Thymus (tissue), 11 donors: ENCODE results near the gene MTMR11. TPM values are rescaled to one million over a fixed set of nuclear protein-coding genes. Genes with fewer than 3 reads are reported as not detected.
"Not testable (repeated sequence)": the region's sequence is repeated elsewhere in the genome, so short reads cannot be mapped to it uniquely, and the experiment has no call there.

Experiments
- DNase-seq, 9 donors: peaks; one replicate each; pipeline ENCODE4 v3.0.0-alpha.2; 2013; ENCODE audit warnings: low spot score in 9 of 9, low read depth in 6 of 9, missing footprints in 1 of 9
- H3K27ac ChIP-seq, 2 donors: one replicate each; pipeline ENCODE4 v1.5.1; 2013; ENCODE audit warnings: control low read depth in 1 of 2, low read depth in 1 of 2, low read length in 1 of 2, mild to moderate bottlenecking in 1 of 2, moderate library complexity in 1 of 2
- H3K27me3 ChIP-seq, 2 donors: one replicate each; pipeline ENCODE4 v1.5.1; 2013; ENCODE audit warnings: low read length in 1 of 2; ENCODE audit not compliant: control insufficient read depth in 2 of 2, insufficient read depth in 1 of 2
- H3K36me3 ChIP-seq, 2 donors: one replicate each; pipeline ENCODE4 v1.5.1; 2013; ENCODE audit warnings: low read length in 1 of 2, mild to moderate bottlenecking in 1 of 2, moderate library complexity in 1 of 2; ENCODE audit not compliant: control insufficient read depth in 2 of 2, insufficient read depth in 2 of 2
- H3K4me1 ChIP-seq, 2 donors: one replicate each; pipeline ENCODE4 v1.5.1; 2013; ENCODE audit warnings: low read length in 2 of 2; ENCODE audit not compliant: control insufficient read depth in 2 of 2, insufficient read depth in 2 of 2
- H3K4me3 ChIP-seq, 2 donors: one replicate each; pipeline ENCODE4 v1.5.1; 2013; ENCODE audit warnings: low read length in 2 of 2, control low read depth in 1 of 2, mild to moderate bottlenecking in 1 of 2
- H3K9me3 ChIP-seq, 2 donors: one replicate each; pipeline ENCODE4 v1.5.1; 2013; ENCODE audit warnings: low read length in 1 of 2, mild to moderate bottlenecking in 1 of 2; ENCODE audit not compliant: control insufficient read depth in 2 of 2, insufficient read depth in 1 of 2
- WGBS: extraction: QIAGEN DNeasy Blood & Tissue Kit; methylation state at CpG from one replicate; pipeline ENCODE4 v1.1.7; 2013; 5-methylcytosine and 5-hydroxymethylcytosine counted together
- polyA plus RNA-seq: library from polyadenylated mRNA; stranded (reverse); fragments of 200-250 nt; gene quantifications from one replicate; pipeline ENCODE4 v1.2.3, GENCODE V29; 2013
- total RNA-seq: library from RNA; stranded (reverse); fragments of 120-200 nt; gene quantifications from one replicate; pipeline ENCODE4 v1.2.4, GENCODE V29; 2013
- donor health status: healthy.

MTMR11 gene
- total and polyA plus RNA-seq, 2 donors: 0.90 to 2.7 TPM

- Histone ChIP-seq H3K4me1 (no peaks in the 10 kb centered on the region), H3K27me3 (no peaks in the 10 kb centered on the region), H3K9me3 (no peaks in the 10 kb centered on the region), H3K4me3 (no peak overlapping the region), H3K36me3 (peaks cover 0 to 10% of the 10 kb centered on the region in 2 donors), H3K27ac (no peak overlapping the region)
- no peak for DNase-seq
- WGBS: 90% methylated on average over 1 of the region's 1 CpG
Observed at GRCh38 chr1:149966405-149966804, 29.7 kb upstream of the MTMR11 start.

GRCh38 chr1:149965440-149965839 is 28.8 kb upstream of the MTMR11 start:
- H3K27ac ChIP-seq: no peak overlapping the region
- H3K27me3 ChIP-seq: no peaks in the 10 kb centered on the region
- 95% methylated on average over 3 of the region's 3 CpGs for WGBS
- peak in 1 of 9 donors; percentile 16 for DNase-seq
- no peaks in the 10 kb centered on the region for H3K4me1 ChIP-seq
- no peak overlapping the region for H3K4me3 ChIP-seq
- H3K9me3 ChIP-seq: no peaks in the 10 kb centered on the region
- peaks cover 0 to 10% of the 10 kb centered on the region in 2 donors for H3K36me3 ChIP-seq

GRCh38 chr1:149963358-149963757 is 26.7 kb upstream of the MTMR11 start:
- Histone ChIP-seq H3K36me3 (peaks cover 0 to 7% of the 10 kb centered on the region in 2 donors), H3K4me1 (no peaks in the 10 kb centered on the region), H3K9me3 (no peaks in the 10 kb centered on the region), H3K27ac (no peak overlapping the region), H3K27me3 (no peaks in the 10 kb centered on the region), H3K4me3 (no peak overlapping the region)
- DNase-seq: no peak
- WGBS: 87% methylated on average over 3 of the region's 3 CpGs

GRCh38 chr1:149962736-149963135 is 26.1 kb upstream of the MTMR11 start:
- WGBS: 96% methylated on average over 2 of the region's 2 CpGs
- H3K27me3 ChIP-seq: no peaks in the 10 kb centered on the region
- peaks cover 0 to 7% of the 10 kb centered on the region in 2 donors for H3K36me3 ChIP-seq
- no peak overlapping the region for H3K4me3 ChIP-seq
- H3K9me3 ChIP-seq: peaks cover 0 to 3% of the 10 kb centered on the region in 2 donors
- no peak for DNase-seq
- H3K27ac ChIP-seq: no peak overlapping the region
- no peaks in the 10 kb centered on the region for H3K4me1 ChIP-seq

- peaks cover 0 to 7% of the 10 kb centered on the region in 2 donors for H3K36me3 ChIP-seq
- 26% methylated on average over 3 of the region's 3 CpGs for WGBS
- H3K4me1 ChIP-seq: no peaks in the 10 kb centered on the region
- no peak overlapping the region for H3K27ac ChIP-seq
- H3K9me3 ChIP-seq: peaks cover 0 to 6% of the 10 kb centered on the region in 2 donors
- no peaks in the 10 kb centered on the region for H3K27me3 ChIP-seq
- no peak overlapping the region for H3K4me3 ChIP-seq
- peak in 8 of 9 donors; percentile 46 to 85 (median 60) for DNase-seq
Observed at GRCh38 chr1:149962039-149962647, 25.5 kb upstream of the MTMR11 start.

- 98% methylated on average over 14 of the region's 14 CpGs for WGBS
- H3K9me3 ChIP-seq: not testable (repeated sequence)
Observed at GRCh38 chr1:149957548-149957947, 20.9 kb upstream of the MTMR11 start.

GRCh38 chr1:149949911-149950310 is 13.2 kb upstream of the MTMR11 start:
- H3K27ac ChIP-seq: no peak overlapping the region
- no peak for DNase-seq
- no peaks in the 10 kb centered on the region for H3K4me1 ChIP-seq
- H3K27me3 ChIP-seq: no peaks in the 10 kb centered on the region
- WGBS: 93% methylated on average over 6 of the region's 6 CpGs
- peaks cover 2 to 3% of the 10 kb centered on the region in 2 donors for H3K36me3 ChIP-seq
- H3K4me3 ChIP-seq: no peak overlapping the region
- H3K9me3 ChIP-seq: no peaks in the 10 kb centered on the region

More at GRCh38 chr1:149957548-149957947, 20.9 kb upstream of the MTMR11 start:
- DNase-seq, H3K4me3 ChIP-seq, H3K27ac ChIP-seq, H3K4me1 ChIP-seq, H3K36me3 ChIP-seq, H3K27me3 ChIP-seq: not testable (repeated sequence)

GRCh38 chr1:149945206-149945605 is 8.5 kb upstream of the MTMR11 start:
- Histone ChIP-seq H3K4me3 (no peak overlapping the region), H3K27me3 (no peaks in the 10 kb centered on the region), H3K36me3 (peaks cover 2 to 11% of the 10 kb centered on the region in 2 donors), H3K27ac (no peak overlapping the region), H3K4me1 (peaks cover 4 to 16% of the 10 kb centered on the region in 2 donors), H3K9me3 (no peaks in the 10 kb centered on the region)
- DNase-seq: no peak
- 97% methylated on average over 4 of the region's 4 CpGs for WGBS

GRCh38 chr1:149942885-149943284 is 6.2 kb upstream of the MTMR11 start:
- no peak overlapping the region for H3K27ac ChIP-seq

More at GRCh38 chr1:149942885-149943284, 6.2 kb upstream of the MTMR11 start:
- peak in 1 of 9 donors; percentile 47 for DNase-seq
- H3K27me3 ChIP-seq: no peaks in the 10 kb centered on the region
- peaks cover 0 to 11% of the 10 kb centered on the region in 2 donors for H3K36me3 ChIP-seq
- no peak overlapping the region for H3K4me3 ChIP-seq
- peaks cover 5 to 27% of the 10 kb centered on the region in 2 donors for H3K4me1 ChIP-seq
- no peaks in the 10 kb centered on the region for H3K9me3 ChIP-seq
- WGBS: 28% methylated on average over 3 of the region's 3 CpGs
